HL-60 (cell line): Measurements from ENCODE around the gene GAR1.

Source experiments
- DNase-seq, 2 experiments: peaks; one replicate each; pipeline ENCODE4 v3.0.0-alpha.2; 2010 to 2020; ENCODE audit warnings: low read depth in 1 of 2, low spot score in 1 of 2
- H3K27ac ChIP-seq: fragments of 250-450 bp; sonication (Bioruptor Pico); replicated peaks from 2 replicates; pipeline ENCODE4 v1.5.1; 2020; ENCODE audit warnings: mild to moderate bottlenecking, moderate library complexity
- H3K27me3 ChIP-seq: fragments of 250-450 bp; sonication (Bioruptor Pico); 2 replicates; pipeline ENCODE4 v1.5.1; 2021; ENCODE audit warnings: mild to moderate bottlenecking, moderate library complexity; ENCODE audit not compliant: insufficient read depth, poor library complexity, severe bottlenecking
- H3K4me3 ChIP-seq: replicated peaks from 2 replicates; pipeline ENCODE4 v1.5.1; 2011; ENCODE audit warnings: mild to moderate bottlenecking, control low read depth, low read length; ENCODE audit not compliant: insufficient read depth
- CTCF ChIP-seq: IDR thresholded peaks from one replicate; pipeline ENCODE4 v1.5.1; 2011; ENCODE audit warnings: low read length, control low read depth, inconsistent platforms; ENCODE audit not compliant: insufficient read depth
- GABPA ChIP-seq: IDR thresholded peaks from 2 replicates; pipeline ENCODE4 v1.6.1; 2012; ENCODE audit warnings: low read depth
- POLR2AphosphoS5 ChIP-seq: IDR thresholded peaks from 2 replicates; pipeline ENCODE4 v1.6.1; 2012; ENCODE audit warnings: low read depth
- REST ChIP-seq: IDR thresholded peaks from 2 replicates; pipeline ENCODE4 v1.6.1; 2012; ENCODE audit warnings: low read depth; ENCODE audit not compliant: insufficient replicate concordance
- SPI1 ChIP-seq: IDR thresholded peaks from 2 replicates; pipeline ENCODE4 v1.6.1; 2012; ENCODE audit warnings: low read depth, mild to moderate bottlenecking, borderline replicate concordance

GAR1 gene

GRCh38 chr4:109795059-109795458 lies 20.5 kb upstream of the GAR1 start:
- no peak for TF ChIP-seq POLR2AphosphoS5
- no peak for TF ChIP-seq GABPA
- no peak for TF ChIP-seq REST
- TF ChIP-seq SPI1, result no peak
- TF ChIP-seq CTCF, result no peak
- no peak overlapping the region for H3K4me3 ChIP-seq
- no peak overlapping the region for H3K27ac ChIP-seq
- H3K27me3 ChIP-seq, result no peaks in the 10 kb centered on the region
- no peak for DNase-seq

GRCh38 chr4:109798866-109799265 lies 16.7 kb upstream of the GAR1 start:
- TF ChIP-seq GABPA (no peak), REST (no peak), CTCF (no peak), SPI1 (no peak), POLR2AphosphoS5 (no peak)
- no peak overlapping the region for H3K4me3 ChIP-seq
- H3K27ac ChIP-seq, result no peak overlapping the region
- DNase-seq, result no peak
- H3K27me3 ChIP-seq, result no peaks in the 10 kb centered on the region

GRCh38 chr4:109801099-109801789 lies 14.3 kb upstream of the GAR1 start:
- no peak for DNase-seq
- no peaks in the 10 kb centered on the region for H3K27me3 ChIP-seq
- H3K4me3 ChIP-seq, result no peak overlapping the region
- no peak overlapping the region for H3K27ac ChIP-seq
- TF ChIP-seq CTCF, result no peak
- TF ChIP-seq POLR2AphosphoS5, result no peak
- TF ChIP-seq SPI1, result no peak
- no peak for TF ChIP-seq REST
- no peak for TF ChIP-seq GABPA
